Subcutaneous abdominal adipose tissue (tissue), 5 donors: Measurements from ENCODE around the gene KCNS1.

Source experiments
- H3K27ac ChIP-seq: one replicate; pipeline ENCODE4 v1.7.0; 2013; ENCODE audit warnings: low read depth, mild to moderate bottlenecking, inconsistent platforms, low read length, moderate library complexity
- H3K27me3 ChIP-seq, 5 donors: one replicate each; pipeline ENCODE4 v1.7.0; 2013; ENCODE audit warnings: low read length in 5 of 5, inconsistent platforms in 1 of 5; ENCODE audit not compliant: control insufficient read depth in 5 of 5, insufficient read depth in 4 of 5
- H3K36me3 ChIP-seq, 5 donors: one replicate each; pipeline ENCODE4 v1.7.0; 2013; ENCODE audit warnings: low read length in 5 of 5; ENCODE audit not compliant: control insufficient read depth in 5 of 5, insufficient read depth in 5 of 5
- H3K4me1 ChIP-seq, 5 donors: one replicate each; pipeline ENCODE4 v1.7.0; 2013; ENCODE audit warnings: low read length in 5 of 5, mild to moderate bottlenecking in 3 of 5, moderate library complexity in 1 of 5; ENCODE audit not compliant: control insufficient read depth in 5 of 5, insufficient read depth in 5 of 5
- H3K4me3 ChIP-seq, 5 donors: one replicate each; pipeline ENCODE4 v1.7.0; 2013; ENCODE audit warnings: low read length in 5 of 5, low read depth in 1 of 5
- H3K9ac ChIP-seq, 5 donors: one replicate each; pipeline ENCODE4 v1.7.0; 2013; ENCODE audit warnings: low read length in 5 of 5, mild to moderate bottlenecking in 4 of 5, moderate library complexity in 3 of 5
- H3K9me3 ChIP-seq, 5 donors: one replicate each; pipeline ENCODE4 v1.7.0; 2013; ENCODE audit warnings: low read length in 5 of 5; ENCODE audit not compliant: control insufficient read depth in 5 of 5
- donor health status: healthy.
- donor health status: healthy.
- donor health status: healthy.
- donor health status: healthy.
- donor health status: healthy.

Gene KCNS1

DNA sequence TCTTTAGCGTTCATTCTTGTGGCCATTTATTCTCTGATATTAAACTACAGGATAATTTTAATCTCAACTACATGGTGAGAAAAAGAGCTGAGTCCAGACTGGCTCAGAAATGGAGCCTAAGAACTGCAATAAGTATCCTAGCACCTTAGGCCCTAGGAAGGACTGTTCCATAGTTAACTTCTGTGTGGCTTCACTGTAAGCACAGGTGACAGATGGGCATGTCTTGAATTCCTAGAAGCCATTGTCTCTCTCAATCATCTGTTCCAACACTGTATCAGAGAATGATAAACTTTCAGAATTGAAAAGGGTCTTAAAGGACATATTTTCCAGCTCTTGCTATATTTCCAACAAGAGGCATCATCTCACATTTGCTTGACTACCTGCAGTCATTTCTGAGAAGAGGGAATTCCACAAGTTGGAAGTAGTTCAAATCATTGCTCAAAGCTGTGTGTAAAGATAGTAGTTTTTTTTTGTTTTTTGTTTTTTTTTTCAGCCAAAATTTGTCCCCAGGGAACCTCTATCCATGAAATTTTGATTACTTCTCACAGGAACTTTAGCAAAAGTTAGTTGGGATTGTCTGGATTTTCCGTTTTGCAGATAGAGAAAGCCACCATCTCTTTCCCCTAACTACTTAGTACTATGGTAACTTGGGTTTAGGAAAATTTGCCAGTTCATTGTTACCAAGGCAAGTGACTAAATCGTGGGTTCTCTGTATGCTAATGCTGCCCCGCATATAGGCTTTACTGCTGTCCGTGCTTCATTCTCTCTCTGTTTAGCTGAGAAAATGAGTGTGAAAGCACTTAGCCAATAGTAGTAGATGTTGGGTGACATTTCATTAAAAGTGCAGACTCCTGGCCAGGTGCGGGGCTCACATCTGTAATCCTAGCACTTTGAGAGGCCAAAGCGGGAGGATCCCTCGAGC lies 47.2 kb downstream of the KCNS1 start:
- peak overlapping the region in 2 of 5 donors; percentile 3 to 22 for H3K9ac ChIP-seq
- peaks cover 0 to 11% (median 0%) of the 10 kb centered on the region in 5 donors for H3K4me1 ChIP-seq
- H3K9me3 ChIP-seq, result no peaks in the 10 kb centered on the region
- no peaks in the 10 kb centered on the region for H3K27me3 ChIP-seq
- H3K36me3 ChIP-seq, result peaks cover 10 to 21% (median 19%) of the 10 kb centered on the region in 5 donors
- no peak overlapping the region for H3K27ac ChIP-seq
- no peak overlapping the region for H3K4me3 ChIP-seq

DNA sequence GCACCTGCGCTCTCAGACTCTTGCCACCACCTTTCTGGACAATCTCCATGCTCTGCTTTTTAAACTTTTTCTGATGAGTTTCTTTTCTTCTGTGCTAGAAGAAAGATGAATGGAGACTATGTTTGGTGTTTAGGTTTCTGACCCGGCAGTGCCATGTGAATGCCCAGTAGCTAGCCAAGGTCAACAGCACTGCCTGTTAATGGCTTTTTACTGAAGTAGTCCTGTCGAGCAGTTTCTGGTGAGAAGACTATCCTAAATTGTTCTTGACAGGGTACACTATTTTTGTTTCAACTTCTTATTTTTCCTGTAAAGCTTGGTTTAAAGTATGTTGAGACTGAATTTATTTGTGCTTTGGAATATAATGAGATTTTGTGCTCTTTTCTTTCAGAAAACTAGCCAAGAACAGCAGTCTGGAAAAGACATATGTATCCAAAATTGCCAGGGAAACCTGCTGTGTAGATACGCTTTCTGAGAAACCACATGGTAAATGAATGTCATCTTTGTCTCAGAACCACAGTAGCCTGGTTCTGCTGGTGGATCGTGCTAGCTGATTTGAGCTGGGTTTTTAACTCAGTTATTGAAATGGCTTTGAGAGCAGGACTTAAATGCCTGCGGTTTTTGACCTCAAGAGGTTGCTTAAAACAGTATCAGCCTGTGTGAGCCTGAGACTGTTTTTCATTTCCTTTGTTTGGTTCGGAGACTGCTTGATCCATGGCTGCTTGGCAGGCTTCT lies 48.1 kb downstream of the KCNS1 start:
- H3K9ac ChIP-seq, result peak overlapping the region in 2 of 5 donors; percentile 3 to 22

DNA sequence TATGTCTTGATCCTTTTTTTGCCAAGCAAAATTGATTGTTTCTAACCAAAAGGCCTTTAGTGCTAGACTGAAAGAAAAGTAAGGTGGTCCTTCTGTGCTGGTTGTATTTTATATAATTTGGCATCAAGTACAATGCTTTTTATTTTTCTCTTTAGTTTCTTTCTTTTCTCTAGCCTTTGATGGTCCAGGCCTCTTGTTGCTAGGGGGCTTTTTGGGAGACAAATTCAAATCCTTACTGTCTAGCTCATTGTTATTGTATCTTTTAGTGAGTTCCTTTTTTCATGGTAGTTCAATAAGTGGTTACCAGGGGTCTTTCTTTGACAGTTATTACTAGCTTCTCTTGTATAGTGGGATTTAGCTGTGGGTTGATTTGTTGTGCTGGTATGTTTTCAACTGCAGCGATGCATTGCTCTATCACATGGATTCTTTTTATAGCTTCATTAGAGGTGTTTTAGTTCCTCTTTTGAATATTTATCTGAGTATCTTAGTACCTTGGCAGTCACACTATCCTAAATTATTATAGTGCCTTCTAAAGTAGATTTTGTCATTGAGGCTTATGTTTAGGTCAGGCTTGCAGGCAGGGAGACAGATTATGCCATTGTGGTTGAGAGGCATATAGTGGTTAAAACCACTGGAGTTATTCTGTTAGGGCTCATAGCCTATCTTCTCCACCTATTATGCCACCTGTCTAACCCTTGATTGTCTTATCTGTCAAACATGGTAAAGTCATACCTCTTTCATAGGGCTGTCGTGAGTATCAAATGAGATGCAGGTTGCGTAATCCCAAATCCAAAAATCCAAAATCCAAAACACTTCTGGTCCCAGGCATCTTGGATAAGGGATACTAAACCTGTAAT lies 49.5 kb downstream of the KCNS1 start:
- H3K9ac ChIP-seq, result no peak overlapping the region
- H3K4me3 ChIP-seq, result no peak overlapping the region
- no peak overlapping the region for H3K27ac ChIP-seq

More for the DNA sequence above, 48.1 kb downstream of the KCNS1 start:
- Histone ChIP-seq H3K4me3 (no peak overlapping the region), H3K27ac (no peak overlapping the region), H3K9me3 (no peaks in the 10 kb centered on the region), H3K4me1 (peaks cover 0 to 11% (median 0%) of the 10 kb centered on the region in 5 donors), H3K36me3 (peaks cover 10 to 21% (median 15%) of the 10 kb centered on the region in 5 donors), H3K27me3 (no peaks in the 10 kb centered on the region)

DNA sequence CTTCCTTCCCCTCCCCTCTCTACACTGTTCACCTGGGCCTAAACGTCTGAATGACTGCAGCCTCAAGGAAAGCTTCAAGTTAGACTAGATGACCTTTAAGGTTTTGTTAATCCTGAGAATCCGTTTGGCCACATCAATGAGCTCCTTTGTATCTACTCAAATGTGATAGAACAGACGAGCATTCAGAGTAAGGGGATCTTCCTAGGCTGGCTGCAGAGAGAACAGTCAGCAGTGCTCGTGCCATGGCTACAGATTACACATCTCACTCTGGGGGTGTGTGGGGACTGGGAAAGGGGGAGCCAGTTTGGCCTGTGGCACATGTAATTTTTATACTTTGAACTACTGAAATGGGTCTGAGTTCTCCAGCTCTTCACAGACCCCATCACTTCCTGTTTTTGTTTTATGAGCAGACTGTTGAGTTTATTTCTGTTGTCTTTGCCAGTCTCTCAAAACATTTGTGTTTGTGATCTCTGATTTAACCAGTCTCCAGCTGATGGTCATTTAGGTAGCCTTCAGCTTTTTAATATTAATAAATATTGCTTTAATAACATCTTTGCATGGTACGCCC lies 50.9 kb downstream of the KCNS1 start:
- Histone ChIP-seq H3K4me3 (no peak overlapping the region), H3K36me3 (peaks cover 5 to 14% (median 8%) of the 10 kb centered on the region in 5 donors), H3K4me1 (peaks cover 0 to 11% (median 0%) of the 10 kb centered on the region in 5 donors), H3K27ac (no peak overlapping the region), H3K9ac (no peak overlapping the region), H3K27me3 (no peaks in the 10 kb centered on the region), H3K9me3 (no peaks in the 10 kb centered on the region)

More for the DNA sequence above, 49.5 kb downstream of the KCNS1 start:
- Histone ChIP-seq H3K27me3 (no peaks in the 10 kb centered on the region), H3K36me3 (peaks cover 5 to 17% (median 10%) of the 10 kb centered on the region in 5 donors), H3K9me3 (no peaks in the 10 kb centered on the region), H3K4me1 (peaks cover 0 to 11% (median 0%) of the 10 kb centered on the region in 5 donors)

DNA sequence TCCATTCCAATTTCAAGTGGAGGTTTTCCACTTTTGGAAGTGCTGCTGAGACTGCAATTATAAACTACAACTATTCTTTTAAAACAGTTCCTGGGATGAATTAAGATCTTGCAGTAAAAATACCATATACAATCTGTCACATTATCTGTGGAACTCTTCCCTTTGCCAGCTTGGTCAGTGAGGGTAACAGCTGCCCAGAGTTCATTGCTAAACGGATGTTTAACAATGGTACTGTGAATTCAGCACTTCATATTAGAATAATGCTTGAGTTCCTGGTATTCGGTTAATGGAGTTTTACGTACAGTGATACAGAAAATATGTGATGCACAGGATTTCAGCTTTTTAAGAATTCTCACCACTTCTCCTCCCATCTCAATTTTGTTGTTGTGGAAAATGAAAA lies 51.5 kb downstream of the KCNS1 start:
- Histone ChIP-seq H3K27ac (no peak overlapping the region), H3K4me3 (no peak overlapping the region), H3K36me3 (peaks cover 0 to 13% (median 7%) of the 10 kb centered on the region in 5 donors), H3K27me3 (no peaks in the 10 kb centered on the region), H3K9me3 (no peaks in the 10 kb centered on the region), H3K9ac (no peak overlapping the region), H3K4me1 (peaks cover 0 to 11% (median 0%) of the 10 kb centered on the region in 5 donors)

DNA sequence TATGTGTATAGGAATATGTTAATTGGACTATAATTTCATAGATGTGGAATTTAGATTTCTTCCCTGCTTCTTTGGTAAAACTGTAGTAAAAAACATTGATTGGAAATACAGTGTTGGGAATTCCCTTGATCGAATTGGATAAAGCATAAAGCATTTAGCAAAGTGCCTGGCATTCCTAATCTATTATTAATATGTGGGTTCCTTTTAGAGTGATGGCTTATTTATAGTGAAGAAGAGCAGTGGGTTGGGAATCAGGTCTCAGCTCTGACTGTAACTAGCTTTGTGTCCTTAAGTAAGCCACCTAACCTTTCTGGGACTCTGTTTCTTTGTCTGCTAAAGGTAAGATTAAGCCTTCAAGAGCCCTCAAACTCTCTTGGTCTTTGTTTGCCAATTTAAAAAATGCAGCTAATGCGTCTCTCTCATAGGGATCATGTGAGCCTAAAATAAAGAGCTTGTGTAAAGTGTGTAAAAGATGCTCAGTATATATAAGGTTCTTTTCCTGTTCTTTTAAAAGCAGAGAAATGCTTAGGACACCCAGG lies 53.3 kb downstream of the KCNS1 start:
- Histone ChIP-seq H3K9me3 (no peaks in the 10 kb centered on the region), H3K4me1 (peaks cover 0 to 7% (median 0%) of the 10 kb centered on the region in 5 donors), H3K27ac (no peak overlapping the region), H3K4me3 (no peak overlapping the region), H3K36me3 (peaks cover 0 to 5% (median 0%) of the 10 kb centered on the region in 5 donors), H3K27me3 (no peaks in the 10 kb centered on the region), H3K9ac (no peak overlapping the region)

DNA sequence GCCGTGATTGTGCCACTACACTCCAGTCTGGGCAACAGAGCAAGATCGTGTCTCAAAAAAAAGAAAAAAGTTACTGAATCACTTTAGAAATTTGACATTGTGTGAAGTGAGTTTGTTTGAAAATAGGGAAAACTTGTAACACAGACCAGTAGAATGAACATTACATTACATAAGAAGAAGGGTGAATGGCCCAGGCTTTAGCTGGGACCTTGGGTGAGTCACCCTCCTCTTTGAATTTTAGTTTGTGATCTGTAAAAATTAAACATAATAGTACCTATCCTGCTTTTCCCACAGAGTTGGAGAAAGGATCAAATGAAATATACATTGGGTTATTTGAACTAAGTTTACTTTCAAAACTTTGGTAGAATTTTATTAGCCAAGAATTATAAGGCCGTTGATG lies 56.3 kb downstream of the KCNS1 start:
- Histone ChIP-seq H3K27me3 (no peaks in the 10 kb centered on the region), H3K9me3 (no peaks in the 10 kb centered on the region), H3K36me3 (peaks cover 0 to 4% (median 0%) of the 10 kb centered on the region in 5 donors), H3K9ac (no peak overlapping the region), H3K27ac (no peak overlapping the region), H3K4me3 (no peak overlapping the region), H3K4me1 (peaks cover 0 to under 1% (median 0%) of the 10 kb centered on the region in 5 donors)

DNA sequence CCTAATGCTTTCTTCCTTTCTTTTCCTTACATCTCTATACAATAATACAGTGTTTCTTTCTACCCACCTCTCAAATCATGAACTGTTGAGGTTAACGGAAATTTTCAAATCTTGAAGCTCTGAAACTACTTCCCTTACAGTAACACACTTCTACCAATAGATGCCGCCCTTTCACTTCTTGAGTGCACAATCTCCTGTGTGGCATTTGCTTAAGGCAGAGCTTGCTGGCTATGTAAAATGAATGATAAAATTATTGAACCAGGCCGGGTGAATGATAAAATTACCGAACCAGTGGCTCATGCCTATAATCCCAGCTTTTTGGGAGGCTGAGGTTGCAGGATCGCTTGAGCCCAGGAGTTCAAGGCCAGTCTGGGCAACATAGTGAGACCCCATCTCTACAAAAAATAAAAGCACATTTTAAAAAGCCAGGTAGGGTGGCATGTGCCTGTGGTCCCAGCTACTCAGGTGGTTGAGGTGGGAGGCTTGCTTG lies 56.8 kb downstream of the KCNS1 start:
- Histone ChIP-seq H3K27ac (no peak overlapping the region), H3K9me3 (no peaks in the 10 kb centered on the region), H3K4me1 (no peaks in the 10 kb centered on the region), H3K4me3 (no peak overlapping the region), H3K36me3 (peaks cover 0 to 2% (median 0%) of the 10 kb centered on the region in 5 donors), H3K27me3 (no peaks in the 10 kb centered on the region), H3K9ac (no peak overlapping the region)

DNA sequence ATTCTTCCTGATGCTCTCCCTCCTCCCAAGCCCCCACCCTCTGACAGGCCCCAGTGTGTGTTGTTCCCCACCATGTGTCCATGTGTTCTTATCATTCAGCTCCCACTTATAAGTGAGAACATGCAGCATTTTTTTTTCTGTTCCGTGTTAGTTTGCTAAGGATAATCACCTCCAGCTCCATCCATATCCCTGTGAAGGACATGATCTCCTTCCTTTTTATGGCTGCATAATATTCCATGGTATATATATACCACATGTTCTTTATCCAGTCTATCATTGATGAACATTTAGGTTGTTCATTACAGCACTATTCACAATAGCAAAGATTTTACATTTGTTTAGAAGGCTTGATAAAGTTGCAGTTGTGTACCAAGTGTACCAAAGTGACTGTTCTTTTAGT lies 57.9 kb downstream of the KCNS1 start:
- Histone ChIP-seq H3K27ac (no peak overlapping the region), H3K9ac (no peak overlapping the region), H3K4me3 (no peak overlapping the region), H3K9me3 (no peaks in the 10 kb centered on the region), H3K27me3 (no peaks in the 10 kb centered on the region), H3K4me1 (no peaks in the 10 kb centered on the region), H3K36me3 (peaks cover 0 to 2% (median 0%) of the 10 kb centered on the region in 5 donors)
